Osteoblast (primary cell): Measurements from ENCODE around the gene RBM38. TPM values are rescaled to one million over a fixed set of nuclear protein-coding genes. Genes with fewer than 3 reads are reported as not detected.

Source experiments
- DNase-seq: peaks from one replicate; pipeline ENCODE4 v3.0.0; 2011; ENCODE audit warnings: low spot score, mixed read lengths; ENCODE audit not compliant: insufficient read length; ENCODE audit errors: missing footprints
- H2AFZ ChIP-seq: 2 replicates; pipeline ENCODE4 v1.6.0; 2011; ENCODE audit warnings: mild to moderate bottlenecking, low read length
- H3K27ac ChIP-seq: 2 replicates; pipeline ENCODE4 v1.5.1; 2011; ENCODE audit warnings: mild to moderate bottlenecking, low read depth, low read length, moderate library complexity
- H3K27me3 ChIP-seq: 2 replicates; pipeline ENCODE4 v1.6.0; 2012; ENCODE audit warnings: mild to moderate bottlenecking, control low read depth, inconsistent platforms, low read length, moderate library complexity; ENCODE audit not compliant: insufficient read depth
- H3K36me3 ChIP-seq: 2 replicates; pipeline ENCODE4 v1.5.1; 2011; ENCODE audit warnings: mild to moderate bottlenecking, low read length, control low read depth, moderate library complexity; ENCODE audit not compliant: insufficient read depth
- H3K4me1 ChIP-seq: 2 replicates; pipeline ENCODE4 v1.5.1; 2011; ENCODE audit warnings: mild to moderate bottlenecking, low read length, control low read depth, moderate library complexity; ENCODE audit not compliant: insufficient read depth
- H3K4me2 ChIP-seq: 2 replicates; pipeline ENCODE4 v1.6.0; 2011; ENCODE audit warnings: mild to moderate bottlenecking, low read length; ENCODE audit not compliant: insufficient read depth
- H3K4me3 ChIP-seq: fragments of 200-600 bp; sonication (generic); 3 replicates; pipeline ENCODE4 v1.5.1; 2012; ENCODE audit warnings: mild to moderate bottlenecking, low read length, inconsistent platforms; ENCODE audit not compliant: insufficient read depth
- H3K79me2 ChIP-seq: 2 replicates; pipeline ENCODE4 v1.6.0; 2012; ENCODE audit warnings: mild to moderate bottlenecking, low read length, control low read depth, inconsistent platforms; ENCODE audit not compliant: insufficient read depth
- H3K9me3 ChIP-seq: 2 replicates; pipeline ENCODE4 v1.5.1; 2011; ENCODE audit warnings: low read depth, low read length, control low read depth
- H4K20me1 ChIP-seq: 2 replicates; pipeline ENCODE4 v1.6.0; 2012; ENCODE audit warnings: mild to moderate bottlenecking, low read length, control low read depth; ENCODE audit not compliant: insufficient read depth
- total RNA-seq: library from RNA; depleted of rRNA; stranded (reverse); fragments of >200 nt; gene quantifications from 2 replicates; pipeline ENCODE4 v1.2.3, GENCODE V29; 2012
- TF ChIP-seq, protein P1 (sequence below): IDR thresholded peaks from 2 replicates; pipeline ENCODE4 v1.5.1; 2011; ENCODE audit warnings: mild to moderate bottlenecking, low read depth, low read length, moderate library complexity; ENCODE audit errors: extremely low read depth

Gene RBM38
- total RNA-seq, 1 donor, result 2.9 TPM

GRCh38 chr20:57410398-57410920 is 19.3 kb downstream of the RBM38 start:
- Histone ChIP-seq H3K27me3 (no peaks in the 10 kb centered on the region), H2AFZ (no peak overlapping the region)
- no peak for DNase-seq

GRCh38 chr20:57410924-57411323 is 19.7 kb downstream of the RBM38 start:
- Histone ChIP-seq H3K36me3 (no peaks in the 10 kb centered on the region), H3K9me3 (no peaks in the 10 kb centered on the region), H2AFZ (no peak overlapping the region), H4K20me1 (no peaks in the 10 kb centered on the region), H3K4me2 (no peak overlapping the region), H3K4me1 (no peaks in the 10 kb centered on the region), H3K27ac (no peak overlapping the region), H3K4me3 (no peak overlapping the region), H3K79me2 (no peaks in the 10 kb centered on the region), H3K27me3 (no peaks in the 10 kb centered on the region)
- DNase-seq, result no peak
- TF ChIP-seq, protein P1, sequence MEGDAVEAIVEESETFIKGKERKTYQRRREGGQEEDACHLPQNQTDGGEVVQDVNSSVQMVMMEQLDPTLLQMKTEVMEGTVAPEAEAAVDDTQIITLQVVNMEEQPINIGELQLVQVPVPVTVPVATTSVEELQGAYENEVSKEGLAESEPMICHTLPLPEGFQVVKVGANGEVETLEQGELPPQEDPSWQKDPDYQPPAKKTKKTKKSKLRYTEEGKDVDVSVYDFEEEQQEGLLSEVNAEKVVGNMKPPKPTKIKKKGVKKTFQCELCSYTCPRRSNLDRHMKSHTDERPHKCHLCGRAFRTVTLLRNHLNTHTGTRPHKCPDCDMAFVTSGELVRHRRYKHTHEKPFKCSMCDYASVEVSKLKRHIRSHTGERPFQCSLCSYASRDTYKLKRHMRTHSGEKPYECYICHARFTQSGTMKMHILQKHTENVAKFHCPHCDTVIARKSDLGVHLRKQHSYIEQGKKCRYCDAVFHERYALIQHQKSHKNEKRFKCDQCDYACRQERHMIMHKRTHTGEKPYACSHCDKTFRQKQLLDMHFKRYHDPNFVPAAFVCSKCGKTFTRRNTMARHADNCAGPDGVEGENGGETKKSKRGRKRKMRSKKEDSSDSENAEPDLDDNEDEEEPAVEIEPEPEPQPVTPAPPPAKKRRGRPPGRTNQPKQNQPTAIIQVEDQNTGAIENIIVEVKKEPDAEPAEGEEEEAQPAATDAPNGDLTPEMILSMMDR, result no peak

More at GRCh38 chr20:57410398-57410920, 19.3 kb downstream of the RBM38 start:
- Histone ChIP-seq H4K20me1 (no peaks in the 10 kb centered on the region), H3K4me1 (no peaks in the 10 kb centered on the region), H3K27ac (no peak overlapping the region), H3K4me3 (no peak overlapping the region), H3K9me3 (no peaks in the 10 kb centered on the region), H3K79me2 (no peaks in the 10 kb centered on the region), H3K4me2 (no peak overlapping the region), H3K36me3 (no peaks in the 10 kb centered on the region)
- TF ChIP-seq, protein P1, result no peak

DNA sequence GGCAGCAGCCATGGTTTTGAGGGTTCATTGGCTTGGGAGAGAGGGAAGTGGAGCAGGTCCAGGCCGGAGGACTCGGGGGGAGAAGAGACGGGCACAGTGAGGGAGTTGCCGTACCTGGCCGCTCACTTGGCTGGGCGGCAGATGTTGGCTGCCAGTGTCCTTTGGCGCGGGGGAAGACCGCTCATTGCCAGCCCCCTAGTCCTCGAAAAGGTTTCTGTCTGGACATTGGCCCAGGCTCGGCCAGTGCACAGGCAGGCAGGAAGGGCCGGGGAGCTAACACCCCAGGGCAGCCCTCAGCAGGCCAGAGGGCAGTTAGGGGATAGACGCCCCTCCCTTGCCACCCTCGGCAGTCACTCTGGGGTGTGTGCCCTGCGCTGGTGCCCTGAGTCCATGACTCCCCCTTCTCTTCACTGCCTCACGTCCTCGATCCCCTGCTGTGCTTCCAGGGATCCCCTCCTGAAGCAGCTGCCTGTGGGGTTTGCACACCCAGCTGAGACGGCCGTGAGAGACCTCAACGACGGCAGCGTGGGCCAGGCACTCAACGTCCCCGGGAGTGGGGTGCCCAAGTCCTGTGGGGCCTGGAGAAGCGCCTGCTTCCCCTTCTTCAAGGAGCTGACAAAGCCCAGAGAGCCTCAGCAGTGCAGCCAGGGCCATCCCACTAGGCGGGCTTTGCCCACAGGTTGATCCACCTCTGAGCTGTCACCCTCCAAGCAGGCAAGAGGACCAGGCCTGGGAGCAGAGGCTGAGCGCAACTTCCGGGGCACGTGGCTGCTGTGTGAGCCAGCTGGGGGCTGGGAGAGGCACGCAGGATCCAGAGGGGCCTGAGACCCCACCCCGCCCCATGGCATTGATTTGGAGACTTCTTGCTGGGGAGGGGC is 20.4 kb downstream of the RBM38 start:
- Histone ChIP-seq H3K4me1 (no peaks in the 10 kb centered on the region), H3K27me3 (no peaks in the 10 kb centered on the region), H2AFZ (no peak overlapping the region), H3K36me3 (no peaks in the 10 kb centered on the region), H3K27ac (no peak overlapping the region), H3K4me3 (no peak overlapping the region), H4K20me1 (no peaks in the 10 kb centered on the region), H3K9me3 (no peaks in the 10 kb centered on the region), H3K79me2 (no peaks in the 10 kb centered on the region), H3K4me2 (no peak overlapping the region)
- DNase-seq, result no peak
- TF ChIP-seq, protein P1, result no peak

- Histone ChIP-seq H4K20me1 (no peaks in the 10 kb centered on the region), H3K27ac (no peak overlapping the region), H3K4me1 (no peaks in the 10 kb centered on the region), H3K4me3 (no peak overlapping the region), H3K79me2 (no peaks in the 10 kb centered on the region), H2AFZ (no peak overlapping the region), H3K27me3 (no peaks in the 10 kb centered on the region), H3K4me2 (no peak overlapping the region), H3K36me3 (no peaks in the 10 kb centered on the region), H3K9me3 (no peaks in the 10 kb centered on the region)
- TF ChIP-seq, protein P1, result no peak
- DNase-seq, result no peak
Observed at GRCh38 chr20:57412347-57413029, 21.3 kb downstream of the RBM38 start.
